ENCODE data around the gene KCNE3. TPM values are rescaled to one million over a fixed set of nuclear protein-coding genes. Genes with fewer than 3 reads are reported as not detected.

Gene KCNE3
- total and polyA plus RNA-seq, 2 experiments from 2014 or later: 2.3 to 10.6 TPM

GRCh38 chr11:74494916-74495315, 27.6 kb upstream of the KCNE3 start:
- Histone ChIP-seq H3K79me2 (replicated peaks; ENCODE audit: insufficient read depth) (no peaks in the 10 kb centered on the region), H2AFZ (no peak overlapping the region), H3K4me3 (no peak overlapping the region), H3K4me1 (ENCODE audit: insufficient read depth) (peaks cover 9% of the 10 kb centered on the region), H3K36me3 (ENCODE audit: insufficient read depth) (no peaks in the 10 kb centered on the region), H3K27me3 (ENCODE audit: insufficient read depth) (no peaks in the 10 kb centered on the region), H3K27ac (ENCODE audit: low read depth) (no peak overlapping the region), H3K4me2 (no peak overlapping the region), H3K9me2 (ENCODE audit: insufficient read depth) (peaks cover 11% of the 10 kb centered on the region; the same call in 1 of the 2 replicates), H4K20me1 (replicated peaks; ENCODE audit: insufficient read depth) (no peaks in the 10 kb centered on the region), H3F3A (replicated peaks; ENCODE audit: low read depth) (no peaks in the 10 kb centered on the region; the same call in 1 of the 2 replicates)
- Mint-ChIP-seq H3K9me3 (peaks cover 25% of the 10 kb centered on the region), H3K27ac (no peak overlapping the region), H3K36me3 (ENCODE audit: low read depth) (peaks cover 29% of the 10 kb centered on the region), H3K4me3 (no peak overlapping the region), H3K27me3 (ENCODE audit: insufficient read depth, low read depth, poor library complexity) (peaks cover 8% of the 10 kb centered on the region), H3K4me1 (peaks cover 17% of the 10 kb centered on the region)
- no peak for DNase-seq (ENCODE audit: low spot score)
- ATAC-seq: no peak
- TF ChIP-seq ETS1 (IDR thresholded peaks at IDR 0.05) (no peak), ZNF462 (CRISPR knock-in tag; IDR thresholded peaks at IDR 0.05) (no peak), JUNB (IDR thresholded peaks at IDR 0.05; ENCODE audit: unreplicated experiment) (no peak), ZNF331 (CRISPR knock-in tag; IDR thresholded peaks at IDR 0.05; ENCODE audit: low read depth) (no peak), CREB1 (CRISPR knock-in tag; IDR thresholded peaks at IDR 0.05; ENCODE audit: low read depth) (no peak), REST (IDR thresholded peaks at IDR 0.05; ENCODE audit: unreplicated experiment) (no peak), ZNF114 (CRISPR knock-in tag; IDR thresholded peaks at IDR 0.05) (no peak), NANOG (IDR thresholded peaks at IDR 0.05; ENCODE audit: borderline replicate concordance) (no peak), CTCF (conservative IDR thresholded peaks at IDR 0.05; ENCODE audit: low read depth in 2 of 2) (no peak), EZH2phosphoT487 (IDR thresholded peaks at IDR 0.05; ENCODE audit: unreplicated experiment) (no peak), POLR2AphosphoS5 (IDR thresholded peaks at IDR 0.05; ENCODE audit: low read depth) (no peak), EZH2 (IDR thresholded peaks at IDR 0.05; ENCODE audit: low read depth, unreplicated experiment) (no peak), STAT1 (IDR thresholded peaks at IDR 0.05; ENCODE audit: unreplicated experiment) (no peak)
